Activated T-cell treated with anti-CD3 and anti-CD28 coated beads for 48 hours (primary cell): ENCODE results near the gene INAFM1.

ENCODE experiments used
- DNase-seq: peaks from one replicate; pipeline ENCODE4 v3.0.0-alpha.2; 2020; ENCODE audit warnings: low read depth

Gene INAFM1

GRCh38 chr19:47274071-47274890, at the start of gene INAFM1:
TSS of gene INAFM1 (plus strand) at chr19:47274885. CDS start at chr19:47274920, 35 bp downstream.
- peak; percentile 100 for DNase-seq

- DNase-seq = peak; percentile 82
Measured at GRCh38 chr19:47225746-47226425, 48.8 kb upstream of the INAFM1 start.

DNA sequence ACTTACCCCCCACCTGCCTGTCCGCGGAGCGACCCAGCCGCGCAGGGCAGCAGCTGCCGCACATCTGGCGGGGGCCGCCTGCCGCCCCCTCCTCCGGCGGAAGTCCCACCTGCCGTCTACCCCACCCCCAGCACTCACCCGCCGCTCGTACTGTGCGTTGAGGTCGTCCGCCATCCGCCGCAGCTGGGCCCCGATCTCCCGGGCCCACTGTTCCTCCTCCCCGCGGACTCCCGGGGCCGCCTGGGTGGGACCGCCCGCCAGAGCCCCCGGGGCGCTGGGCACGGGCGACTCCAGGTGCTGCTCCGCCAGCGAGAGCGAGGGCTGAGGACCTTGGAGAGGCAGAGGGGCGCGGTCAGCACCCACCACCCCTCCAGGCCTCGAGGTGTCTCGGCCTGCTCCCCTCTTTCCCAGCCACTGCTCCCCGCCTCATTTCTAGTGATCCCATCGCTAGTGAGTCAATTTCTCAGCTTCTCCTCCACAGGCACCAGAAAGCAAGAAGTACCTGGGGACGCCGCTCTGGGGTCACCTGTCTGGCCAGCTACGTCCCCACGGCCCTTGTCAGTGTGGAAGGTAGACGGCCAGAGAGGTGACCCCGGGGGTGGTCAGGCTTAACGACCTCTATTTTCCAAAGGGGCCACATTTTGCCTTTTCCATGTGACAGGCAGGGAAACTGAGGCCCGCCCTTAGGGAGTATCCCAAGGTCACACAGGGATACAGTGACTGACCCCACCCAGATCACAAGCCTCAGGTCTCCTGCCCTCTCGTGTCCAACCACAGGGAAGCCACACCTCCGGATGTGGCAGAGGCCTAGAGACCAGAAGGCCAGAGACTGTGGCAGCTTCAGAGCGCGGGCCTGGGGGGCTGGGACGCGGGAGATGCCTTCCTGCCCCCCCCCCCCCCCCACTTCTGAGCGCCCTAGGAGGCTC, 48.0 kb upstream of the INAFM1 start:
- no peak for DNase-seq

GRCh38 chr19:47227352-47228167, 47.1 kb upstream of the INAFM1 start:
- DNase-seq = no peak

DNA sequence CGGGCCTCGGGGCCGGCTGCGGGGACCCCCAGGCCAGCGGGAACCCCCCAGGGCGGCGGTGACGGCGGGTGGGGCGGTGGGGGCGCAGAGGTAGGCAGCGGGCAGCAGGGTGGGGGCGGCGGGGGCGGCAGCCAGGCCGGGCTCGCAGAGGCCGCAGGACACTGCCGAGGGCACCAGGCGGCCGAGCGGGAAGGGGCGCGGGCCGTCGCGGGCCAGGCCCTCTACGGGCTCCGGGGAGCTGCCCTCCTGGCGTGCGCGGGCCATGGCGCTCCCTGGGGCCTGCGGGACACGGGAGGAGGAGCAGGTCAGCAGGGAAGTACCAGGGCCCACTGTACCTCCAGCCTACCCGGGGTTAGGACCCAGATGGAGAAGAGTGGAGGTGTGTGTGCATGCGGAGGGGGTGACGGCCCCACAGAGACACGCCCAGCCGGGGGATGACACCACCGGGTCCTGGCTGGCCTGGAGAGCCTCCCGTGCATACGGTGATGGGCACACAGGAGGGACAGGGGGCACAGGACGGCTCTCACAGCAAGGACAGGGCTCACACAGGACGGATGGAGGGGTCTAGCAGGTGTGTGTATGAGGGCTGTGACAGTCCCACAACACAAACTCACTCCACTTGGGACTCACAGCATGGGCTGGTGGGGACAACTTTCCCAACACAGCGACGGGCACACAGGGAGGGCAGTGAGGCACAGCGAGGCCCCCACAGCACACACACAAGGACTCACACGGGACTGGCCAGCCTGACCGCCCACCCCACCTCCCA, 46.3 kb upstream of the INAFM1 start:
- DNase-seq = no peak

DNA sequence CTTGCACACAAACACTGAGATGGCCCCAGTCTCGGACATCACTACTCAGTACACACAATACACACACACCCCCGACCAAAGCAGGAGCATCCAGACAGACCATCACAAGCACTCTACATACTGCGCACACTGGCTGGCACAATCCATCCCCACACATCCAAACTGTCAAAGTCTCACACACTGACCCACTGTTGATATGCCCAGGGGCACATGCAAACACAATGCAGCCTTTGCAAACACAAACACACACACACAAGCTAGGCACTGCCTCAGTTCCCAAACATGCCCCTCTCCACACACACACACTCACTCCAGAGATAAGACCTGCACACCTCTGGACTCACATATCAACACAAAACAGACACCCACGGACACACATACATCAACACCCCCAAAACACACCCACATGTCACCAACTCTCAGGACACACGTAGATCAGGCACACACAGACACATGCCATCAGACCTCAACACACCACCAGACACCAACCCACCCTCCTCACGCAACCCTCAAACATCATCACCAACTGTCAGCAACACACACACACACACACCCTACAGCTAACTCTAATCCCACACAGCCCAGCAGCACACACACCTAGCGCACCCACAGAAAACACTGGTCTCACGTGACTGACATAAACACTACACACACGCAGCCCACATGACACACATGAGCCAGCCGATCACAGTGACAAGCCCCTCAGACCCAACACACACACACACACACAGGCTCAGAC, 45.6 kb upstream of the INAFM1 start:
- no peak for DNase-seq

DNA sequence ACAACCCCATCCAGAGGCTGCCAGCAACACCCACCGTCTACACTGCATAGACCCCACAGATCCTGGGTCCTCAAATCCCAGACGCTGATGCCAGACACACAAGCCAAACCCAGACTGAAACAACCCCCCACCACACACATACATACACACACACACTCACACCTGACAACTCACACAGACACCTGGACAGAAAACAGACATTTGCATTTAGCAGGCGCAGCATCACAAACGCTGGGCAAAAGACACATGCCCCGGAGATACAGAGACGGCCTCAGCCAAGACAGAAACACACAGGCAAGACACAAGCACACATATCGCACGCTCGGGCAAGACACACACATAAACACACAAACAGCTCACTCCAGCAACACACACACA, 45.0 kb upstream of the INAFM1 start:
- no peak for DNase-seq

GRCh38 chr19:47230054-47230920, 44.4 kb upstream of the INAFM1 start:
- DNase-seq = peak; percentile 75

- no peak for DNase-seq
Measured at GRCh38 chr19:47230921-47231214, 43.8 kb upstream of the INAFM1 start, which contains the start of gene BBC3. TSS of gene BBC3 (minus strand) at chr19:47231199. CDS start at chr19:47228431, 2,768 bp downstream.

DNA sequence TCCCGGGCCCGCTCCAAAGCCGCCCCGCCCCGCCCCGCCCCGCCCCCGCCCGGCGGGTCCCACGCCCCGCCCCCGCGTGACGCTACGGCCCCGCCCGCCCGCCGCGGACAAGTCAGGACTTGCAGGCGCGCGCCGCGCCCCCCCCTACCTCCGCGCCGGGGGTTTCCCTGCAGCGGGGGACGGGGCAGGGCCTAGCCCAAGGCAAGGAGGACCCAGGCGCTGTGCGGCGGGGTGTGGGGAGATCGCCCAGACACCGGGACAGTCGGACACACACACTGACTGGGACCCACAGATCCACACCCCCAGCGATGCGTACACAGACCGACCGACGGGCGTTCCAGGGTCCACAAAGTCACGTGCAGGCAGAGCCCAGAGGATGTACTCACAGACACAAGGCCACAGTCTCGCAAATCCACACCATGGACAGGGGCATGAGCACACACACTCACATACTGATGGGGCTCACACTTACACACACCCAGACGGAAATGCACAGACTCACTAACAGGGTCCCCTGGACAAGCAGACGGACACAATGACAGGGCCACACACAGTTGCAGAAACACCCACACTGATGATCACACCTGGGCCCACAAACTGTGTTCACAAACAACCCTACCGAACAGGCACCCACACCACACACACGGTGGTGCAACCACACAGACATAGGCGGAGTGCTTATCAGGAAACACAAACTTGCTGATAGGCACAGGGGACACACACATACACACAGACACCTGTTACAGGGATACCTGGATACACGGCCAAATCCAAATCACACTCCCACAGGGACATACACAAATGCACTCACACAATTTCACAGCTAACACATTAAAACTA, 43.2 kb upstream of the INAFM1 start:
- DNase-seq = peak; percentile 86

DNA sequence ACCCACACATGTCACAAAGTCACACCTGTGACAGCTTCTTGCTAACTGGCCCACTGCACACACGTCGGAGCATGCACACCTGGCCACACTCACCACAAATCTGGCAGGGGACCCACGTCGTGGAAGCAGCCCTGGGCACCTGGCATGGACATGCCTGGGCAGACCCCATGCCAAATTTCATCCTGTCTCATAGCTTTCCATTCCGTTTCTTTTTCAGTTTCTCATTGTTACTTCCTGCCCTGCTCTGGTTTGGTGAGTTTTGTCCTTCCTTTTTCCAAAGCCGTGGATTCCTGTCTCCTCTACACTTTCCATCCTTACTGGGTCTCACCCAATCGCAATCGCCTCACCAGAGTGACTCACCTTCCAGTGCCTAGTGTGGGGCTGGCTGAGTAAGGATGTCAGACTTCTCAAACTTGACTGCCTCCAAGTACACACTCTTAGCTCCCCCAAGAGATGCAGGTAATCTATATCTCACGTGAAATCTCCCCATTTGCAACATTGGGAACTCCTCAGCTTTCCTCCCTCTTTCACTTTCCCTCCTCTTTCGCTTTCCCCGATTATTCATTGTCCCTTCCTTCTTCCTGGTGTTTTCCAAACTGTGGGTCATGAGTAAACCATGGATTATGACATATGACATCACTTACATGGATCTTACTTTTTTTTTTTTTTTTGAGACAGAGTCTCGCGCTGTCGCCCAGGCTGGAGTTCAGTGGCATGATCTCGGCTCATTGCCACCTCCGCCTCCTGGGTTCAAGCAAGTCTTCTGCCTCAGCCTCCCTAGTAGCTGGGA, 42.1 kb upstream of the INAFM1 start:
- DNase-seq = no peak

DNA sequence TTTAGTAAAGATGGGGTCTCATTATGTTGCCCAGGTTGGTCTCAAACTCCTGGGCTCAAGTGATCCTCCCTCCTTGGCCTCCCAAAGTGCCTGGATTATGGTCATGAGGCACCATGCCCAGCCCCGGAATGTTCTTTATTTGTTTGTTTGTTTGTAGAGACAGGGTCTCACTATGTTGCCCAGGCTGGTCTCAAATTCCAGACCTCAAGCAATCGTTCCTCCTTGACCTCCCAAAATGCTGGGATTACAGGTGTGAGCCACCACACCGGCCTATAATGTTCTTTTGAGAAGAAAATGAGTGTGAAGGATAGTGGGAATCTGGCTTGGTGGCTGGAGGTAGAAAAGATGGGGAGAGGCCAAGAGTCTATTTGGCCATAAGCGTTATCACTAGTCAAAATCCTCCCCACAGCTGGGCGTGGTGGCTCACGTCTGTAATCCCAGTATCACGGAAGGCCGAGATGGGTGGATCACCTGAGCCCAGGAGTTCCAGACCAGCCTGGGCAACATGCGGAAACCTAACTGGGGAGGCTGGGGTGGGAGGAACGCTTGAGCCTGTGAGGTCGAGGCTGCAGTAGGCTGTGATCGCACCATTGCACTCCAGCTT, 38.5 kb upstream of the INAFM1 start:
- no peak for DNase-seq

- DNase-seq = no peak
Measured at GRCh38 chr19:47239152-47239551, 35.5 kb upstream of the INAFM1 start.

DNA sequence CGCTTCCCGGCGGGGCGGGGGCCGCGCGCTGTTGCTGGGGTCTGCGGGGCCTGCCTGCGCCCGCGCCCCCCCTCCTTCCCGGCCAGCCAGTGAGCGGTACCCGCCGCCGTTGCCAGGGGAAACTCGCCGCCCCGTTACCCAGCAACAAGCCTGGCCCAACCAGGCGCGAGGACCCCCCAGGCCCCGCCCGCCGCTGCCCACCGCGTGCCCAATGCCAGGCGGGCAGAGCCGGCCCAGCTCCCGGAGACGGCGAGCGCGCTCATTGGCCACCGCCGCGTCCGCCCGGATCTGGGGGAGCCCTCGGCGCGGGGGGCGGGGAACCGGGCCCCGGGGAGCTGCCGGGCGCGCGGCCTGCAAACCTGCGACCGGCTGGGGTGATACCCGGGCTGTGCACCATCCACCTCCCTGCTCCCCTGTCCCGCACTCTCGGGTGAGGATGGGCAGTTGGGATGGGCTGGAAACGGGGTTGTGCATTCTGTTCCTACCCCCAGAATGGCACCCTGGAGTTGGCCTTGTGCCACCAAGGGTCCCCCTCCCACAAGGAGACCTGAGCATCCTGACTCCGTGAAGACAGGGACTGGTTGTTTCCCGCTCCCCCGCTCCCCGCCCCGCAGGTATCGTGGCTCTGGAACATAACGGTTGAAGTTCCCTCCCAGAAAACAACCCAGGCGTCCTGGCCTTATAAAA, 34.9 kb upstream of the INAFM1 start:
- no peak for DNase-seq

DNA sequence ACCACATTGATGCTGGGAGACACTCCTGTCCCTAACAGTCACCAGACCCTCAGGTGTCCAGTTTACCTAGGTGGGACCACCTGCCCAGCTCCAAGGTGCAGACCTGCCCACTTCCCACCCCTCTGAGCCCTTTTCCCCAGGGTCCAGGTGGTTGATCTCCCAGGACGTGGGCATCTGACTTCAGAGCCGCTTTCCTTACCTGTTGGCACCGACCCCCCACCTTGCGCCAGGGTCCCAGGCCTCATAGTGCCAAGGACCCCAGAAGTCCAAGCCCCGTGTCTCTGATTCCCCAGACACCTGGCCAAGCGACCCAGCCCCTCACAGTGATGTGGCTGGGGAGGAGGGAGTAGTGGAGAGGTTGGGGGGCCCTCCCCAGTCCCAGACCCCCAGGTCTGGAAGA, 34.1 kb upstream of the INAFM1 start:
- no peak for DNase-seq
